CD4-positive, alpha-beta T cell (primary cell): Measurements from ENCODE around the gene ZNF746. TPM values are rescaled to one million over a fixed set of nuclear protein-coding genes. Genes with fewer than 3 reads are reported as not detected.
A peak's percentile ranks its signal among the peaks of the same experiment; 100 is the strongest.
"Not testable (repeated sequence)": the region's sequence is repeated elsewhere in the genome, so short reads cannot be mapped to it uniquely, and the experiment has no call there.

ENCODE experiments used
- ATAC-seq: fragments of 200-7000 bp; cut with Tn5 transposase; one replicate; pipeline ENCODE4 v1.10.0; 2022; ENCODE audit warnings: mild to moderate bottlenecking; ENCODE audit not compliant: poor library complexity
- CTCF ChIA-PET: fragments of 350-600 bp; sonication (Branson Sonifier 250); formaldehyde crosslinking; loops from one replicate; lab custom pipeline; 2021; ENCODE audit warnings: antibody characterized with exemption, inconsistent platforms; lab: Charles Lee
- POLR2A ChIA-PET: fragments of 350-600 bp; sonication (Branson Sonifier 250); formaldehyde crosslinking; loops from one replicate; lab custom pipeline; 2021; ENCODE audit warnings: antibody characterized with exemption, inconsistent platforms; lab: Charles Lee
- DNase-seq, 14 experiments: peaks; one replicate each; pipeline ENCODE4 v3.0.0-alpha.2; 2013 to 2020; ENCODE audit warnings: mixed read lengths in 2 of 14
- H3K27ac ChIP-seq, 2 donors: one replicate each; pipeline versions ENCODE4 v1.5.1 to v1.7.0; 2013; ENCODE audit warnings: low read length in 2 of 2, low read depth in 1 of 2, mild to moderate bottlenecking in 1 of 2
- H3K27me3 ChIP-seq, 2 experiments: 1 replicate in 1 of 2; 2 replicates in 1 of 2; pipeline versions ENCODE4 v1.6.1 to v1.7.0; 2013; ENCODE audit warnings: low read length in 2 of 2, control low read depth in 1 of 2, mild to moderate bottlenecking in 1 of 2, moderate library complexity in 1 of 2; ENCODE audit not compliant: insufficient read depth in 2 of 2, control insufficient read depth in 1 of 2
- H3K36me3 ChIP-seq: one replicate; pipeline ENCODE4 v1.6.1; 2013; ENCODE audit warnings: low read length, control low read depth; ENCODE audit not compliant: insufficient read depth
- H3K4me1 ChIP-seq: one replicate; pipeline ENCODE4 v1.6.1; 2013; ENCODE audit warnings: low read length, control low read depth; ENCODE audit not compliant: insufficient read depth
- H3K4me3 ChIP-seq: one replicate; pipeline ENCODE4 v1.5.1; 2013; ENCODE audit warnings: mild to moderate bottlenecking, low read length, moderate library complexity
- H3K9me3 ChIP-seq, 2 experiments: 1 replicate in 1 of 2; 2 replicates in 1 of 2; pipeline versions ENCODE4 v1.6.1 to v1.7.0; 2013; ENCODE audit warnings: low read length in 2 of 2, mild to moderate bottlenecking in 2 of 2, control low read depth in 1 of 2, moderate library complexity in 1 of 2; ENCODE audit not compliant: control insufficient read depth in 1 of 2, insufficient read depth in 1 of 2
- H3K27ac Mint-ChIP-seq: one replicate; pipeline ENCODE4 v1.8.0; 2020; ENCODE audit warnings: mixed read lengths
- H3K27me3 Mint-ChIP-seq: one replicate; pipeline ENCODE4 v1.8.0; 2021; ENCODE audit warnings: mixed read lengths
- H3K36me3 Mint-ChIP-seq: one replicate; pipeline ENCODE4 v1.8.0; 2021; ENCODE audit warnings: low read depth, mixed read lengths
- H3K4me1 Mint-ChIP-seq: one replicate; pipeline ENCODE4 v1.8.0; 2021; ENCODE audit warnings: low read depth, mixed read lengths
- H3K4me3 Mint-ChIP-seq: one replicate; pipeline ENCODE4 v1.8.0; 2020; ENCODE audit warnings: mild to moderate bottlenecking, mixed read lengths
- H3K9me3 Mint-ChIP-seq: one replicate; pipeline ENCODE4 v1.8.0; 2020; ENCODE audit warnings: mixed read lengths
- CTCF ChIP-seq: fragments of 200-600 bp; IDR thresholded peaks from one replicate; pipeline ENCODE4 v1.8.0; 2022; ENCODE audit warnings: antibody characterized with exemption, mild to moderate bottlenecking
- intact Hi-C, 2 experiments: fragments of 100-400 bp; cut with DNase I in 1 of 2; cut with micrococcal nuclease in 1 of 2; formaldehyde crosslinking; loops; one replicate each; pipeline versions ENCODE4 v1.15.1 to v1.9.0; 2023 to 2025; cut with DNase I, micrococcal nuclease
- total RNA-seq, 174 experiments: library from RNA in 2 of 174; stranded (reverse) in 2 of 174; gene quantifications; one replicate each; pipeline ENCODE4 v1.2.3 and lab custom pipeline; 2021 to 2026

ZNF746 gene
- total RNA-seq, 2 experiments from 2014 or later = 28.4 to 30.3 TPM

GRCh38 chr7:149494738-149495368 lies 2.8 kb downstream of the ZNF746 start:
- no peak overlapping the region for H3K4me3 ChIP-seq
- peaks cover 25% of the 10 kb centered on the region for H3K4me1 ChIP-seq
- intact Hi-C loops = loop anchor here (1.0 to 10.0 kb wide), 11 partner anchors 33 to 490 kb away; partner anchors contain the start of genes PDIA4 (in 1 of the 2), ZNF282 (in 1 of the 2), ZNF425 (in 1 of the 2) and ZNF467 (in 1 of the 2)
- ATAC-seq = no peak
- H3K4me1 Mint-ChIP-seq = peaks cover 32% of the 10 kb centered on the region
- no peaks in the 10 kb centered on the region for H3K9me3 Mint-ChIP-seq
- no peak for TF ChIP-seq CTCF
- ChIA-PET CTCF (interaction anchor here (0.9 to 3.9 kb wide), 3 partner anchors 35 to 129 kb away, joined by 3 to 12 read pairs (median 5); partner anchors contain the start of gene ZNF777), POLR2A (interaction anchor here (1.1 kb wide), 1 partner anchor 13 kb away, joined by 3 read pairs; no protein-coding TSS in a partner anchor)
- DNase-seq = peak in 2 of 14 experiments; percentile 23 to 35
- peak overlapping the region; percentile 96 for H3K4me3 Mint-ChIP-seq
- no peaks in the 10 kb centered on the region for H3K9me3 ChIP-seq
- H3K27me3 Mint-ChIP-seq = no peaks in the 10 kb centered on the region
- peak overlapping the region; percentile 96 for H3K27ac Mint-ChIP-seq
- H3K27me3 ChIP-seq = no peaks in the 10 kb centered on the region
- H3K36me3 ChIP-seq = peaks cover 42% of the 10 kb centered on the region
- peaks cover 62% of the 10 kb centered on the region for H3K36me3 Mint-ChIP-seq
- H3K27ac ChIP-seq = no peak overlapping the region

GRCh38 chr7:149493975-149494374 lies 3.6 kb downstream of the ZNF746 start:
- H3K4me3 ChIP-seq, H3K9me3 ChIP-seq, H3K27ac Mint-ChIP-seq, H3K27ac ChIP-seq, H3K27me3 Mint-ChIP-seq, H3K27me3 ChIP-seq, H3K9me3 Mint-ChIP-seq, POLR2A ChIA-PET, CTCF ChIA-PET, ATAC-seq: not testable (repeated sequence)
- peak overlapping the region; percentile 18 for H3K4me3 Mint-ChIP-seq
- peaks cover 25% of the 10 kb centered on the region for H3K4me1 ChIP-seq
- H3K36me3 Mint-ChIP-seq = peaks cover 71% of the 10 kb centered on the region
- peaks cover 49% of the 10 kb centered on the region for H3K36me3 ChIP-seq
- DNase-seq = peak in 1 of 14 experiments; percentile 13
- intact Hi-C loops = loop anchor here in 1 of 2 experiments (2.0 to 10.0 kb wide), 3 partner anchors 221 to 489 kb away; a partner anchor contains a TSS
- peaks cover 40% of the 10 kb centered on the region for H3K4me1 Mint-ChIP-seq

GRCh38 chr7:149493366-149493765 lies 4.2 kb downstream of the ZNF746 start:
- H3K4me1 ChIP-seq = peaks cover 25% of the 10 kb centered on the region
- DNase-seq (peak in 1 of 14 experiments; percentile 4), ATAC-seq (no peak)
- ChIA-PET POLR2A (no interaction called here), CTCF (no interaction called here)
- no peak overlapping the region for H3K4me3 ChIP-seq
- Mint-ChIP-seq H3K27me3 (no peaks in the 10 kb centered on the region), H3K27ac (no peak overlapping the region), H3K4me3 (no peak overlapping the region), H3K9me3 (no peaks in the 10 kb centered on the region), H3K36me3 (peaks cover 76% of the 10 kb centered on the region), H3K4me1 (peaks cover 43% of the 10 kb centered on the region)
- no peak for TF ChIP-seq CTCF
- H3K9me3 ChIP-seq = no peaks in the 10 kb centered on the region
- H3K27ac ChIP-seq = no peak overlapping the region
- intact Hi-C loops = loop anchor here in 1 of 2 experiments (10.0 kb wide), 2 partner anchors 221 to 489 kb away; a partner anchor contains a TSS
- H3K27me3 ChIP-seq = no peaks in the 10 kb centered on the region
- peaks cover 54% of the 10 kb centered on the region for H3K36me3 ChIP-seq
